ENCODE data around the gene RAI14.

Gene RAI14

DNA sequence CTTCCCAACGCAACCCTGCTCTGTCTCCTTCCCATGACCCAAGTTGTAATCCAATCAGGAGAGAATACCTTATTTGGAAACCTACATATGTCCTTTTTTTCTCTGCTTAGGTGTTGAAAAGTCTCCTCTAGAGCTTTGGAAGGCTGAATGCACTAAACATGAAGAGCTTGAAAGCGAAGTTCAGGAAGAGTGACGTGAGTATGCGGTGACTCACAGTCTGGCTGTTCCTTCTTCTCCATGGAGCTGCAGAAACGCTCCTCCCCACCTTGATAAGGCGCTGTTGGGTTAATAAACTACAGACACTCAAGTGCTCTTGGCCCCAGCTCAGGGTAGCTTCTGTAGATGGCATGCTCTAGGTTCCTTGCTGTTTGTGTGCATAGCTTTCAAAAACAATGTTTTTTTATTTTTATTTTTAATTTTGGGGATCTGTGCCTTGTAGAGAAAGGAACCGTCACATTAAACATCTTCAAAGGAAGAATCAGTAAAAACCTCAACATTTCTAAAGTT is 30.7 kb downstream of the RAI14 start:
- no peak for TF ChIP-seq ZFX (IDR thresholded peaks at IDR 0.05)
- no peak for TF ChIP-seq CTCF (conservative IDR thresholded peaks at IDR 0.05)
- H3K27ac ChIP-seq: no peak overlapping the region

- no peak overlapping the region for H3K27ac ChIP-seq
Measured at GRCh38 chr5:34687269-34688011, 31.3 kb downstream of the RAI14 start.

DNA sequence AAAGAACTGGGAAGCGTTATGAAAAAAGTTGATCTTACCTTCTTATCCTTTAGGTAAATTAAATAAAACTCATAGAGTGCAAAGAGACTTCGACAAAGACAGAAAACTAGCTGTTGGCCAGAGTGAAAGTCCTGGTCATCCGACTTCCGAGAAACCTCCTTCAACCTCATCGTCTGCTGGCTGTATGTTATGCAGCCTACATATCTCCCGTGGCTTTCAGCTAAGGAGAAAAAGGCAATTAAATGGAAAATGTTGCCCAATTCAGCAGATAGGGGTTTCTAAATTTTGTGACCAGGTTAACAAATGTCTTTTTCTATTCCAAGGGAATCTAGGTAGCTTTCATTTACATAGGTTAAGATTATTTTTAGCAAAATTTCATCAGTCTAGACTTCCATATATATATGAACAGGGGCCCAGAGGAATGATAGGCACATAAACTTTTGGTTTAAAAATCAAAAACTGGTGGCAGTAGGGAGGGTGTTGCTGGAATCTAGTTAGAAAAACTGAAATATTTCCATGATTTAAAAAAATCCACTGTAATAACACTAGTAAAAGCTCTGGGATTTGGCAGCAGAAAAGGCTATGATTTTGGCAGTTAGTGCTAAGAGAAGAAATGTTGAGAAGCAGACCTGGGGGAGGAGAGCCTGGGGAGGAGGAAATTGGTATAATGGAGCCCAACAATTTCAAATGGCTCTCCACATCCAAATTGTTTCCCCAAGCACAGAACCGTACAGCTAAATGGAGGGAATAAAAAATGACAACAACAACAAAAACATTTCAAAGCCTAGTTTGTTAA is 32.1 kb downstream of the RAI14 start:
- H3K27ac ChIP-seq: no peak overlapping the region
- TF ChIP-seq ZFX (IDR thresholded peaks at IDR 0.05): no peak
- no peak for TF ChIP-seq CTCF (conservative IDR thresholded peaks at IDR 0.05)

More at GRCh38 chr5:34687269-34688011, 31.3 kb downstream of the RAI14 start:
- no peak for TF ChIP-seq ZFX (IDR thresholded peaks at IDR 0.05)
- no peak for TF ChIP-seq CTCF (conservative IDR thresholded peaks at IDR 0.05)

GRCh38 chr5:34690301-34690700 is 34.2 kb downstream of the RAI14 start:
- TF ChIP-seq CTCF (conservative IDR thresholded peaks at IDR 0.05) (no peak), ZFX (IDR thresholded peaks at IDR 0.05) (no peak)
- no peak overlapping the region for H3K27ac ChIP-seq

GRCh38 chr5:34690898-34691297 is 34.8 kb downstream of the RAI14 start:
- H3K27ac ChIP-seq: no peak overlapping the region
- no peak for TF ChIP-seq ZFX (IDR thresholded peaks at IDR 0.05)
- no peak for TF ChIP-seq CTCF (conservative IDR thresholded peaks at IDR 0.05)

- no peak overlapping the region for H3K27ac ChIP-seq
- no peak for TF ChIP-seq ZFX (IDR thresholded peaks at IDR 0.05)
- TF ChIP-seq CTCF (conservative IDR thresholded peaks at IDR 0.05): no peak
Measured at GRCh38 chr5:34691326-34691725, 35.2 kb downstream of the RAI14 start.

GRCh38 chr5:34692786-34693185 is 36.7 kb downstream of the RAI14 start:
- no peak overlapping the region for H3K27ac ChIP-seq
- TF ChIP-seq ZFX (IDR thresholded peaks at IDR 0.05): no peak
- TF ChIP-seq CTCF (conservative IDR thresholded peaks at IDR 0.05): no peak

All from C4-2B (cell line).